ENCODE data around the gene RAB33B. TPM values are rescaled to one million over a fixed set of nuclear protein-coding genes. Genes with fewer than 3 reads are reported as not detected.
"Not testable (repeated sequence)": the region's sequence is repeated elsewhere in the genome, so short reads cannot be mapped to it uniquely, and the experiment has no call there.

Gene RAB33B
- total and polyA plus RNA-seq, 10 of the 15 experiments (the other 5 are each of a cell fraction or from before 2014, with no cell fraction given), result 3.2 to 10.7 (median 7.5) TPM

GRCh38 chr4:139443661-139444060 lies 10.3 kb upstream of the RAB33B start:
- no peaks in the 10 kb centered on the region for H3K79me2 ChIP-seq (ENCODE audit: control insufficient read depth, insufficient read depth, low read length)
- no peaks in the 10 kb centered on the region for H3K27me3 ChIP-seq (replicated peaks in 1 of 2; ENCODE audit: control insufficient read depth in 2 of 2, insufficient read depth in 2 of 2, low read length in 1 of 2)
- no peak overlapping the region for H3K27ac ChIP-seq (ENCODE audit: control insufficient read depth, insufficient read depth)
- FAIRE-seq, result no peak
- no peaks in the 10 kb centered on the region for H4K20me1 ChIP-seq (ENCODE audit: control insufficient read depth, insufficient read depth)
- TF ChIP-seq IKZF1 (conservative IDR thresholded peaks at IDR 0.05), result no peak
- TF ChIP-seq HDGF (IDR thresholded peaks at IDR 0.05), result no peak
- no peak for TF ChIP-seq ZNF24 (IDR thresholded peaks at IDR 0.05)
- no peak for TF ChIP-seq ETV6 (conservative IDR thresholded peaks at IDR 0.05 in 1 of 2, IDR thresholded peaks at IDR 0.05 in 1 of 2; ENCODE audit: borderline replicate concordance in 1 of 2, low read depth in 1 of 2)
- TF ChIP-seq TARDBP (IDR thresholded peaks at IDR 0.05; ENCODE audit: borderline replicate concordance), result no peak
- TF ChIP-seq ZNF217 (IDR thresholded peaks at IDR 0.05), result no peak
- no peak for TF ChIP-seq NFXL1 (IDR thresholded peaks at IDR 0.05; ENCODE audit: borderline replicate concordance)
- TF ChIP-seq CREB1 (IDR thresholded peaks at IDR 0.05; ENCODE audit: low read depth), result no peak
- TF ChIP-seq ATF2 (IDR thresholded peaks at IDR 0.05; ENCODE audit: low read length), result no peak
- TF ChIP-seq ZNF274 (IDR thresholded peaks at IDR 0.05; ENCODE audit: insufficient read depth, insufficient read length), result no peak
- no peak for TF ChIP-seq CHD1 (IDR thresholded peaks at IDR 0.05; ENCODE audit: low read depth, low read length)
- no peak for TF ChIP-seq IRF4 (IDR thresholded peaks at IDR 0.05; ENCODE audit: low read depth, low read length)
- TF ChIP-seq SMAD1 (IDR thresholded peaks at IDR 0.05; ENCODE audit: low read depth, partially characterized antibody), result no peak
- no peak for TF ChIP-seq MYB (IDR thresholded peaks at IDR 0.05; ENCODE audit: borderline replicate concordance, low read depth, low read length)
- TF ChIP-seq NR2C2 (IDR thresholded peaks at IDR 0.05; ENCODE audit: borderline replicate concordance, control insufficient read depth, insufficient read length, low read depth), result no peak
- TF ChIP-seq NRF1 (conservative IDR thresholded peaks at IDR 0.05; ENCODE audit: low read depth, low read length), result no peak
- no peak for TF ChIP-seq RELB (IDR thresholded peaks at IDR 0.05; ENCODE audit: low read depth)
- no peak for TF ChIP-seq KAT2A (conservative IDR thresholded peaks at IDR 0.05; ENCODE audit: control insufficient read depth, low read depth, low read length)
- intact Hi-C loops (cut with micrococcal nuclease; ENCODE audit: unreplicated experiment) (no loop called here), in situ Hi-C loops (cut with MboI) (no loop called here)
- WGBS (ENCODE audit: insufficient coverage, insufficient replicate concordance, low lambda C conversion rate, missing lambda C conversion rate), result 91% methylated on average over 7 of the region's 7 CpGs
- no peak overlapping the region for H3K4me3 ChIP-seq
- CTCF ChIA-PET, result interaction anchor here (1.3 kb wide), 1 partner anchor 27 kb away, joined by 4 read pairs; no protein-coding TSS in a partner anchor
- no peak overlapping the region for H2AFZ ChIP-seq (ENCODE audit: control insufficient read depth, low read depth, low read length)
- RAD21 ChIA-PET (ENCODE audit: unreplicated experiment), result no interaction called here
- SMC1A ChIA-PET (ENCODE audit: uncharacterized antibody, unreplicated experiment), result no interaction called here
- H3K4me1 ChIP-seq (ENCODE audit: control insufficient read depth, insufficient read depth, low read length), result no peaks in the 10 kb centered on the region
- no peak for DNase-seq (ENCODE audit: low read depth, low spot score)
- H3K4me2 ChIP-seq (ENCODE audit: control insufficient read depth, insufficient read depth), result no peak overlapping the region
- no peak for ATAC-seq
- POLR2A ChIA-PET, result no interaction called here
- H3K9ac ChIP-seq (ENCODE audit: control insufficient read depth, insufficient read depth, low read length), result no peak overlapping the region
- no TSS peak for BruUV-seq (replicated peaks)
- H3K36me3 ChIP-seq (ENCODE audit: control insufficient read depth in 2 of 2, insufficient read depth in 2 of 2, low read length in 1 of 2), result no peaks in the 10 kb centered on the region
- peaks cover 6% of the 10 kb centered on the region; the same call in 2 of the 3 replicates for H3K9me3 ChIP-seq (replicated peaks; ENCODE audit: control insufficient read depth, insufficient read depth, low read length)

GRCh38 chr4:139444881-139445280 lies 9.0 kb upstream of the RAB33B start:
- SMC1A ChIA-PET (ENCODE audit: uncharacterized antibody, unreplicated experiment), result interaction anchor here (0.7 kb wide), 1 partner anchor 48 kb away, joined by 3 read pairs; no protein-coding TSS in a partner anchor
- H3K27ac ChIP-seq (ENCODE audit: control insufficient read depth, insufficient read depth); H3K27me3 ChIP-seq (replicated peaks in 1 of 2; ENCODE audit: control insufficient read depth in 2 of 2, insufficient read depth in 2 of 2, low read length in 1 of 2); H3K9ac ChIP-seq (ENCODE audit: control insufficient read depth, insufficient read depth, low read length); H4K20me1 ChIP-seq (ENCODE audit: control insufficient read depth, insufficient read depth); BruUV-seq (replicated peaks); H3K79me2 ChIP-seq (ENCODE audit: control insufficient read depth, insufficient read depth, low read length); H3K4me3 ChIP-seq; H3K4me1 ChIP-seq (ENCODE audit: control insufficient read depth, insufficient read depth, low read length); RAD21 ChIA-PET (ENCODE audit: unreplicated experiment); in situ Hi-C loops (cut with MboI); POLR2A ChIA-PET; H3K4me2 ChIP-seq (ENCODE audit: control insufficient read depth, insufficient read depth); DNase-seq (ENCODE audit: low read depth, low spot score); ATAC-seq; H2AFZ ChIP-seq (ENCODE audit: control insufficient read depth, low read depth, low read length); H3K36me3 ChIP-seq (ENCODE audit: control insufficient read depth in 2 of 2, insufficient read depth in 2 of 2, low read length in 1 of 2); H3K9me3 ChIP-seq (replicated peaks; ENCODE audit: control insufficient read depth, insufficient read depth, low read length); intact Hi-C loops (cut with micrococcal nuclease; ENCODE audit: unreplicated experiment); FAIRE-seq: not testable (repeated sequence)
- 62% methylated on average over 3 of the region's 3 CpGs for WGBS (ENCODE audit: insufficient coverage, insufficient replicate concordance, low lambda C conversion rate, missing lambda C conversion rate)
- CTCF ChIA-PET, result interaction anchor here (0.7 to 1.3 kb wide), 2 partner anchors 8 to 29 kb away, joined by 3 to 4 read pairs; no protein-coding TSS in a partner anchor

Data from GM12878 (cell line).